CD4-positive, alpha-beta memory T cell (primary cell): Measurements from ENCODE around the gene TENT4B. TPM values are rescaled to one million over a fixed set of nuclear protein-coding genes. Genes with fewer than 3 reads are reported as not detected.

Experiments
- CTCF ChIA-PET: fragments of 350-600 bp; sonication (Branson Sonifier 250); formaldehyde crosslinking; loops from one replicate; lab custom pipeline; 2021; ENCODE audit warnings: inconsistent platforms; ENCODE audit not compliant: partially characterized antibody; lab: Charles Lee
- POLR2A ChIA-PET: fragments of 350-600 bp; sonication (Branson Sonifier 250); formaldehyde crosslinking; loops from one replicate; lab custom pipeline; 2021; ENCODE audit not compliant: partially characterized antibody; lab: Charles Lee
- DNase-seq, 5 donors: peaks; one replicate each; pipeline versions ENCODE4 v3.0.0 to v3.0.0-alpha.2; 2020 to 2022; ENCODE audit warnings: mixed read lengths in 1 of 5
- H3K27ac ChIP-seq: one replicate; pipeline ENCODE4 v1.7.0; 2013; ENCODE audit warnings: low read depth, low read length
- H3K27me3 ChIP-seq: 2 replicates; pipeline ENCODE4 v1.7.0; 2013; ENCODE audit warnings: mild to moderate bottlenecking, low read length, moderate library complexity; ENCODE audit not compliant: insufficient read depth
- H3K36me3 ChIP-seq: 2 replicates; pipeline ENCODE4 v1.7.0; 2013; ENCODE audit warnings: mild to moderate bottlenecking, low read length, moderate library complexity; ENCODE audit not compliant: insufficient read depth
- H3K4me1 ChIP-seq: 2 replicates; pipeline ENCODE4 v1.7.0; 2013; ENCODE audit warnings: mild to moderate bottlenecking, low read length, moderate library complexity; ENCODE audit not compliant: insufficient read depth
- H3K4me3 ChIP-seq, 2 donors: one replicate each; pipeline ENCODE4 v1.7.0; 2013; ENCODE audit warnings: low read length in 2 of 2, mild to moderate bottlenecking in 1 of 2
- H3K9me3 ChIP-seq, 2 donors: one replicate each; pipeline ENCODE4 v1.7.0; 2013; ENCODE audit warnings: low read length in 2 of 2, control low read depth in 1 of 2; ENCODE audit not compliant: control insufficient read depth in 1 of 2
- H3K27ac Mint-ChIP-seq, 7 donors: one replicate each; pipeline ENCODE4 v1.8.0; 2020 to 2021; ENCODE audit warnings: mixed read lengths in 7 of 7, mild to moderate bottlenecking in 6 of 7, inconsistent platforms in 3 of 7, moderate library complexity in 3 of 7
- H3K27me3 Mint-ChIP-seq, 2 donors: one replicate each; pipeline ENCODE4 v1.8.0; 2020 to 2021; ENCODE audit warnings: mixed read lengths in 2 of 2
- H3K36me3 Mint-ChIP-seq, 2 donors: one replicate each; pipeline ENCODE4 v1.8.0; 2020 to 2021; ENCODE audit warnings: mixed read lengths in 2 of 2, inconsistent platforms in 1 of 2, mild to moderate bottlenecking in 1 of 2
- H3K4me1 Mint-ChIP-seq, 4 donors: one replicate each; pipeline ENCODE4 v1.8.0; 2020 to 2021; ENCODE audit warnings: mixed read lengths in 4 of 4, mild to moderate bottlenecking in 1 of 4
- H3K4me3 Mint-ChIP-seq, 8 donors: one replicate each; pipeline ENCODE4 v1.8.0; 2020 to 2021; ENCODE audit warnings: mixed read lengths in 8 of 8, mild to moderate bottlenecking in 7 of 8, moderate library complexity in 6 of 8, inconsistent platforms in 3 of 8
- H3K9me3 Mint-ChIP-seq, 8 donors: one replicate each; pipeline ENCODE4 v1.8.0; 2020 to 2021; ENCODE audit warnings: mixed read lengths in 8 of 8, mild to moderate bottlenecking in 5 of 8, inconsistent platforms in 3 of 8, moderate library complexity in 1 of 8
- intact Hi-C: fragments of 100-400 bp; cut with micrococcal nuclease; formaldehyde crosslinking; loops from one replicate; pipeline ENCODE4 v1.15.1; 2023
- polyA plus RNA-seq, 2 donors: library from polyadenylated mRNA; unstranded; fragments of 300-500 nt; fragmentation: Illumina TruSeq; gene quantifications; one replicate each; pipeline ENCODE4 v1.2.3, GENCODE V29; 2021
- total RNA-seq, 2 experiments: library from RNA; stranded (reverse); gene quantifications; one replicate each; pipeline ENCODE4 v1.2.3, GENCODE V29; 2021

The TENT4B gene
- total and polyA plus RNA-seq, 4 experiments from 2014 or later = 2.7 to 23.5 (median 15.2) TPM

- DNase-seq = no peak
- Mint-ChIP-seq H3K36me3 (peaks cover 12 to 58% of the 10 kb centered on the region in 2 donors), H3K4me3 (peak overlapping the region; percentile 36 to 99 (median 98)), H3K4me1 (peaks cover 56 to 99% (median 77%) of the 10 kb centered on the region in 4 donors), H3K9me3 (no peaks in the 10 kb centered on the region), H3K27me3 (no peaks in the 10 kb centered on the region), H3K27ac (peak overlapping the region; percentile 82 to 99 (median 95))
- no peaks in the 10 kb centered on the region for H3K9me3 ChIP-seq
- ChIA-PET CTCF (interaction anchor here (1.0 to 15.2 kb wide), 6 partner anchors 12 to 537 kb away, joined by 3 to 155 read pairs (median 8); partner anchors contain the start of gene CNEP1R1), POLR2A (interaction anchor here (0.8 to 12.4 kb wide), 9 partner anchors 13 to 475 kb away, joined by 3 to 252 read pairs (median 6); partner anchors contain the start of genes BRD7, CYLD and TENT4B)
- H3K27ac ChIP-seq = peak overlapping the region; percentile 52
- H3K4me1 ChIP-seq = peaks cover 80% of the 10 kb centered on the region
- no peaks in the 10 kb centered on the region for H3K27me3 ChIP-seq
- H3K36me3 ChIP-seq = peaks cover 8% of the 10 kb centered on the region
- intact Hi-C loops = loop anchor here (5.0 kb wide), 6 partner anchors 43 to 413 kb away; partner anchors contain the start of genes NKD1, SNX20 and TENT4B
- H3K4me3 ChIP-seq = no peak overlapping the region
These were observed 116.1 kb downstream of the TENT4B start for GRCh38 chr16:50269061-50269705.

GRCh38 chr16:50269769-50270509, 116.8 kb downstream of the TENT4B start:
- Histone ChIP-seq H3K27ac (peak overlapping the region; percentile 71), H3K4me3 (no peak overlapping the region), H3K27me3 (no peaks in the 10 kb centered on the region), H3K36me3 (peaks cover 8% of the 10 kb centered on the region), H3K4me1 (peaks cover 81% of the 10 kb centered on the region), H3K9me3 (no peaks in the 10 kb centered on the region)
- H3K9me3 Mint-ChIP-seq = no peaks in the 10 kb centered on the region
- peak overlapping the region; percentile 76 to 99 (median 95) for H3K27ac Mint-ChIP-seq
- no peak for DNase-seq
- POLR2A ChIA-PET = interaction anchor here (1.6 to 12.4 kb wide), 5 partner anchors 13 to 99 kb away, joined by 4 to 252 read pairs (median 55); partner anchors contain the start of gene BRD7
- peaks cover 53 to 99% (median 76%) of the 10 kb centered on the region in 4 donors for H3K4me1 Mint-ChIP-seq
- peaks cover 12 to 61% of the 10 kb centered on the region in 2 donors for H3K36me3 Mint-ChIP-seq
- H3K4me3 Mint-ChIP-seq = peak overlapping the region; percentile 41 to 99 (median 98)
- CTCF ChIA-PET = interaction anchor here (3.8 to 15.2 kb wide), 3 partner anchors 11 to 87 kb away, joined by 12 to 155 read pairs (median 99); no protein-coding TSS in a partner anchor
- no peaks in the 10 kb centered on the region for H3K27me3 Mint-ChIP-seq
- intact Hi-C loops = loop anchor here (5.0 kb wide), 6 partner anchors 42 to 412 kb away; partner anchors contain the start of genes NKD1, SNX20 and TENT4B

GRCh38 chr16:50270510-50271147, 117.5 kb downstream of the TENT4B start:
- POLR2A ChIA-PET = interaction anchor here (6.3 to 12.4 kb wide), 2 partner anchors 12 to 42 kb away, joined by 72 to 252 read pairs; no protein-coding TSS in a partner anchor
- H3K9me3 ChIP-seq = no peaks in the 10 kb centered on the region
- H3K27ac ChIP-seq = peak overlapping the region; percentile 71
- Mint-ChIP-seq H3K27me3 (no peaks in the 10 kb centered on the region), H3K4me3 (peak overlapping the region in 7 of 8 donors; percentile 48 to 98 (median 93)), H3K36me3 (peaks cover 12 to 59% of the 10 kb centered on the region in 2 donors), H3K27ac (peak overlapping the region in 6 of 7 donors; percentile 41 to 99 (median 88)), H3K4me1 (peaks cover 50 to 99% (median 76%) of the 10 kb centered on the region in 4 donors), H3K9me3 (no peaks in the 10 kb centered on the region)
- intact Hi-C loops = no loop called here
- peaks cover 81% of the 10 kb centered on the region for H3K4me1 ChIP-seq
- H3K4me3 ChIP-seq = no peak overlapping the region
- H3K36me3 ChIP-seq = peaks cover 8% of the 10 kb centered on the region
- CTCF ChIA-PET = interaction anchor here (3.8 to 15.2 kb wide), 3 partner anchors 11 to 86 kb away, joined by 12 to 155 read pairs (median 99); no protein-coding TSS in a partner anchor
- H3K27me3 ChIP-seq = no peaks in the 10 kb centered on the region
- DNase-seq = no peak

- peaks cover 8% of the 10 kb centered on the region for H3K36me3 ChIP-seq
- DNase-seq = no peak
- no peaks in the 10 kb centered on the region for H3K9me3 ChIP-seq
- H3K4me1 Mint-ChIP-seq = peaks cover 50 to 99% (median 78%) of the 10 kb centered on the region in 4 donors
- peak overlapping the region in 7 of 8 donors; percentile 54 to 98 (median 66) for H3K4me3 Mint-ChIP-seq
- peak overlapping the region; percentile 75 to 99 (median 86) for H3K27ac Mint-ChIP-seq
- peaks cover 12 to 57% of the 10 kb centered on the region in 2 donors for H3K36me3 Mint-ChIP-seq
- H3K27me3 Mint-ChIP-seq = no peaks in the 10 kb centered on the region
- peak overlapping the region; percentile 71 for H3K27ac ChIP-seq
- H3K9me3 Mint-ChIP-seq = no peaks in the 10 kb centered on the region
- ChIA-PET POLR2A (interaction anchor here (4.3 to 12.4 kb wide), 4 partner anchors 11 to 67 kb away, joined by 14 to 252 read pairs (median 68); no protein-coding TSS in a partner anchor), CTCF (interaction anchor here (1.1 to 15.2 kb wide), 6 partner anchors 8 to 85 kb away, joined by 3 to 155 read pairs (median 54); partner anchors contain the start of gene ADCY7)
- peaks cover 82% of the 10 kb centered on the region for H3K4me1 ChIP-seq
- H3K27me3 ChIP-seq = no peaks in the 10 kb centered on the region
- H3K4me3 ChIP-seq = no peak overlapping the region
- intact Hi-C loops = no loop called here
These were observed 118.3 kb downstream of the TENT4B start for GRCh38 chr16:50271148-50272041.

- H3K27ac Mint-ChIP-seq = peak overlapping the region; percentile 53 to 99 (median 98)
- H3K27me3 ChIP-seq = no peaks in the 10 kb centered on the region
- H3K4me1 Mint-ChIP-seq = peaks cover 54 to 99% (median 85%) of the 10 kb centered on the region in 4 donors
- POLR2A ChIA-PET = interaction anchor here (1.1 to 12.4 kb wide), 8 partner anchors 7 to 409 kb away, joined by 4 to 252 read pairs (median 42); partner anchors contain the start of genes ADCY7 and SNX20
- CTCF ChIA-PET = interaction anchor here (1.1 to 15.2 kb wide), 7 partner anchors 9 to 534 kb away, joined by 3 to 155 read pairs (median 10); partner anchors contain the start of gene ADCY7
- peak overlapping the region in 6 of 8 donors; percentile 90 to 98 (median 93) for H3K4me3 Mint-ChIP-seq
- H3K9me3 Mint-ChIP-seq = no peaks in the 10 kb centered on the region
- peaks cover 12 to 57% of the 10 kb centered on the region in 2 donors for H3K36me3 Mint-ChIP-seq
- H3K27me3 Mint-ChIP-seq = no peaks in the 10 kb centered on the region
- no peak for DNase-seq
- peak overlapping the region; percentile 71 for H3K27ac ChIP-seq
- peaks cover 89% of the 10 kb centered on the region for H3K4me1 ChIP-seq
- no peaks in the 10 kb centered on the region for H3K9me3 ChIP-seq
- no peak overlapping the region for H3K4me3 ChIP-seq
- intact Hi-C loops = no loop called here
- peaks cover 8% of the 10 kb centered on the region for H3K36me3 ChIP-seq
These were observed 119.0 kb downstream of the TENT4B start for GRCh38 chr16:50272111-50272571.
